NCI-H2196 treated with DMSO at 0.1 percent for 48 hours (cell line): ENCODE measurements around the gene C7orf25.

Experiments used
- DNase-seq: peaks from one replicate; lab custom pipeline; 2025; ENCODE audit not compliant: unreplicated experiment; lab: John Stamatoyannopoulos, UW

Gene C7orf25

GRCh38 chr7:42911454-42912447, at the start of gene C7orf25:
Gene C7orf25, minus strand, starts transcription at chr7:42912070. Its CDS starts 1,170 bp downstream, at chr7:42910900.
- DNase-seq: peak; percentile 92

GRCh38 chr7:42961170-42961569, 49.3 kb upstream of the C7orf25 start:
- no peak for DNase-seq

GRCh38 chr7:42960762-42961161, 48.9 kb upstream of the C7orf25 start:
- DNase-seq: no peak

- DNase-seq: no peak
These were observed 47.7 kb upstream of the C7orf25 start for GRCh38 chr7:42959549-42959948.

- no peak for DNase-seq
These were observed 44.2 kb upstream of the C7orf25 start for GRCh38 chr7:42956062-42956461.

GRCh38 chr7:42953994-42954393, 42.1 kb upstream of the C7orf25 start:
- DNase-seq: no peak

- DNase-seq: no peak
These were observed 40.5 kb upstream of the C7orf25 start for GRCh38 chr7:42952328-42952727.

- DNase-seq: no peak
These were observed 38.5 kb upstream of the C7orf25 start for GRCh38 chr7:42950417-42950816.

GRCh38 chr7:42947521-42947920, 35.7 kb upstream of the C7orf25 start:
- no peak for DNase-seq

GRCh38 chr7:42946627-42946950, 34.7 kb upstream of the C7orf25 start:
- no peak for DNase-seq

- DNase-seq: no peak
These were observed 34.2 kb upstream of the C7orf25 start for GRCh38 chr7:42945821-42946626.

GRCh38 chr7:42940985-42941847, 29.3 kb upstream of the C7orf25 start:
- peak; percentile 43 for DNase-seq

GRCh38 chr7:42939457-42940240, 27.8 kb upstream of the C7orf25 start:
- no peak for DNase-seq

GRCh38 chr7:42935861-42936260, 24.0 kb upstream of the C7orf25 start:
- DNase-seq: no peak

- DNase-seq: no peak
These were observed 22.4 kb upstream of the C7orf25 start for GRCh38 chr7:42934291-42934690.

- DNase-seq: no peak
These were observed 21.1 kb upstream of the C7orf25 start for GRCh38 chr7:42932811-42933591.

- DNase-seq: peak; percentile 97
These were observed 20.2 kb upstream of the C7orf25 start, which contains the start of the genes MRPL32 and PSMA2 for GRCh38 chr7:42931834-42932651. Gene MRPL32, plus strand, starts transcription at chr7:42932376. Its CDS starts 11 bp downstream, at chr7:42932387. Gene PSMA2, minus strand, starts transcription at chr7:42932174. Its CDS starts 16 bp downstream, at chr7:42932158.

GRCh38 chr7:42931447-42931833, 19.6 kb upstream of the C7orf25 start:
- no peak for DNase-seq
